IMR-90 (cell line): Measurements from ENCODE around the gene KLHL4. TPM values are rescaled to one million over a fixed set of nuclear protein-coding genes. Genes with fewer than 3 reads are reported as not detected.

Experiments used
- ATAC-seq: fragments of 200-7000 bp; cut with Tn5 transposase; 2 replicates; pipeline ENCODE4 v1.9.1; 2020; ENCODE audit warnings: low read depth, mild to moderate bottlenecking, moderate library complexity
- BruUV-seq: library from RNA; stranded (reverse); fragments of 400-500 nt; replicated peaks from 2 replicates; lab custom pipeline; 2021; lab: Mats Ljungman, UMichigan
- CTCF ChIA-PET: fragments of 300-600 bp; formaldehyde crosslinking; extraction: SDS; loops from one replicate; lab custom pipeline; 2021; ENCODE audit warnings: antibody characterized with exemption; lab: Yijun Ruan, JAX
- POLR2A ChIA-PET: fragments of 300-600 bp; sonication (Branson Sonifier 250); formaldehyde crosslinking; loops from one replicate; lab custom pipeline; 2022; ENCODE audit warnings: antibody characterized with exemption; ENCODE audit not compliant: unreplicated experiment; lab: Charles Lee
- DNase-seq: peaks from one replicate; pipeline ENCODE4 v3.0.0; 2013
- H2AFZ ChIP-seq: replicated peaks from 2 replicates; pipeline ENCODE3; 2013; ENCODE audit warnings: low read length, mild to moderate bottlenecking; ENCODE audit not compliant: poor library complexity
- H2AK5ac ChIP-seq: 2 replicates; pipeline ENCODE4 v1.6.1; 2013; ENCODE audit warnings: low read depth, low read length, inconsistent platforms
- H2AK9ac ChIP-seq: replicated peaks from 2 replicates; pipeline ENCODE3; 2013; ENCODE audit warnings: mild to moderate bottlenecking, low read depth, low read length, moderate library complexity; ENCODE audit not compliant: poor library complexity
- H2BK120ac ChIP-seq: 2 replicates; pipeline ENCODE4 v1.6.1; 2013; ENCODE audit warnings: low read depth, low read length, inconsistent platforms
- H2BK15ac ChIP-seq: 3 replicates; pipeline ENCODE4 v1.6.1; 2013; ENCODE audit warnings: low read depth, low read length, inconsistent platforms
- H2BK20ac ChIP-seq: 2 replicates; pipeline ENCODE4 v1.6.1; 2013; ENCODE audit warnings: low read depth, mild to moderate bottlenecking, inconsistent platforms, low read length, moderate library complexity
- H2BK5ac ChIP-seq: 2 replicates; pipeline ENCODE4 v1.6.1; 2013; ENCODE audit warnings: mild to moderate bottlenecking, low read depth, low read length, inconsistent platforms; ENCODE audit not compliant: poor library complexity, severe bottlenecking
- H3K14ac ChIP-seq: replicated peaks from 2 replicates; pipeline ENCODE4 v1.6.1; 2013; ENCODE audit warnings: low read depth, low read length, inconsistent platforms
- H3K18ac ChIP-seq: 2 replicates; pipeline ENCODE4 v1.6.1; 2013; ENCODE audit warnings: low read depth, low read length, control low read depth
- H3K23ac ChIP-seq: 2 replicates; pipeline ENCODE4 v1.6.1; 2013; ENCODE audit warnings: low read depth, low read length, inconsistent platforms
- H3K27ac ChIP-seq: 2 replicates; pipeline ENCODE4 v1.5.1; 2013; ENCODE audit warnings: mild to moderate bottlenecking, control low read depth, low read length; ENCODE audit not compliant: insufficient read depth
- H3K27me3 ChIP-seq: 2 replicates; pipeline ENCODE4 v1.6.1; 2013; ENCODE audit warnings: low read length; ENCODE audit not compliant: control insufficient read depth, insufficient read depth
- H3K36me3 ChIP-seq: 2 replicates; pipeline ENCODE4 v1.6.1; 2013; ENCODE audit warnings: low read length, mixed read lengths; ENCODE audit not compliant: control insufficient read depth, insufficient read depth
- H3K4ac ChIP-seq: 2 replicates; pipeline ENCODE4 v1.6.1; 2013; ENCODE audit warnings: low read depth, low read length, inconsistent platforms
- H3K4me1 ChIP-seq: 2 replicates; pipeline ENCODE4 v1.6.1; 2013; ENCODE audit warnings: low read length, mixed read lengths; ENCODE audit not compliant: control insufficient read depth, insufficient read depth
- H3K4me2 ChIP-seq: 2 replicates; pipeline ENCODE4 v1.6.1; 2013; ENCODE audit warnings: low read depth, mild to moderate bottlenecking, control low read depth, low read length, moderate library complexity
- H3K4me3 ChIP-seq: 2 replicates; pipeline ENCODE4 v1.5.1; 2013; ENCODE audit warnings: low read depth, mild to moderate bottlenecking, control low read depth, low read length, moderate library complexity; ENCODE audit not compliant: insufficient read depth
- H3K56ac ChIP-seq: 2 replicates; pipeline ENCODE4 v1.6.1; 2013; ENCODE audit warnings: low read length, inconsistent platforms; ENCODE audit not compliant: insufficient read depth; ENCODE audit errors: extremely low read depth
- H3K79me1 ChIP-seq, 2 experiments: 2 replicates each; pipeline ENCODE4 v1.6.1; 2013; ENCODE audit warnings: low read length in 2 of 2, inconsistent platforms in 1 of 2, low read depth in 1 of 2
- H3K9ac ChIP-seq: 2 replicates; pipeline ENCODE4 v1.6.1; 2013; ENCODE audit warnings: low read depth, low read length, control low read depth
- H3K9me1 ChIP-seq: 2 replicates; pipeline ENCODE4 v1.6.1; 2013; ENCODE audit warnings: low read length, inconsistent platforms; ENCODE audit not compliant: insufficient read depth
- H3K9me3 ChIP-seq: 2 replicates; pipeline ENCODE4 v1.6.1; 2013; ENCODE audit warnings: low read length; ENCODE audit not compliant: control insufficient read depth, insufficient read depth
- H4K20me1 ChIP-seq: 2 replicates; pipeline ENCODE4 v1.6.1; 2013; ENCODE audit warnings: low read length, inconsistent platforms; ENCODE audit not compliant: insufficient read depth
- H4K5ac ChIP-seq: 2 replicates; pipeline ENCODE4 v1.6.1; 2013; ENCODE audit warnings: mild to moderate bottlenecking, low read depth, low read length, control low read depth
- H4K8ac ChIP-seq, 2 experiments: 2 replicates each; pipeline ENCODE4 v1.6.1; 2013; ENCODE audit warnings: low read depth in 2 of 2, low read length in 2 of 2, control low read depth in 1 of 2, inconsistent platforms in 1 of 2
- H4K91ac ChIP-seq: 2 replicates; pipeline ENCODE4 v1.6.1; 2013; ENCODE audit warnings: low read depth, low read length, inconsistent platforms; ENCODE audit not compliant: insufficient read depth
- BHLHE40 ChIP-seq: fragments of 150-350 bp; IDR thresholded peaks from 2 replicates; pipeline ENCODE4 v1.6.1; 2016; ENCODE audit warnings: mild to moderate bottlenecking, low read depth, low read length
- CHD1 ChIP-seq: IDR thresholded peaks from 2 replicates; pipeline ENCODE4 v1.6.1; 2012; ENCODE audit warnings: low read depth, low read length, improper control_type of control experiment
- CTCF ChIP-seq: conservative IDR thresholded peaks from 2 replicates; pipeline ENCODE4 v1.5.1; 2012; ENCODE audit warnings: mild to moderate bottlenecking, low read depth, low read length, improper control_type of control experiment
- MAFK ChIP-seq: IDR thresholded peaks from 2 replicates; pipeline ENCODE4 v1.6.1; 2012; ENCODE audit warnings: low read depth, low read length, improper control_type of control experiment
- MAZ ChIP-seq: IDR thresholded peaks from 2 replicates; pipeline ENCODE4 v1.6.1; 2012; ENCODE audit warnings: low read depth, mild to moderate bottlenecking, low read length, improper control_type of control experiment, moderate library complexity, borderline replicate concordance
- POLR2A ChIP-seq: IDR thresholded peaks from 2 replicates; pipeline ENCODE4 v1.6.1; 2012; ENCODE audit warnings: mild to moderate bottlenecking, low read depth, low read length
- RAD21 ChIP-seq: IDR thresholded peaks from 2 replicates; pipeline ENCODE4 v1.6.1; 2012; ENCODE audit warnings: low read length, improper control_type of control experiment
- RFX5 ChIP-seq: IDR thresholded peaks from 2 replicates; pipeline ENCODE4 v1.8.0; 2012; ENCODE audit warnings: low read depth, mild to moderate bottlenecking, low read length, moderate library complexity
- SMC3 ChIP-seq: fragments of 150-350 bp; IDR thresholded peaks from 2 replicates; pipeline ENCODE4 v1.6.1; 2016; ENCODE audit warnings: low read depth, mild to moderate bottlenecking, antibody characterized with exemption, low read length, moderate library complexity
- WGBS, 2 experiments: methylation state at CpG; one replicate each; pipeline versions ENCODE4 v1.1.5 to v1.1.7; 2013; ENCODE audit warnings: missing lambda C conversion rate in 2 of 2; ENCODE audit not compliant: insufficient read length in 1 of 2; ENCODE audit errors: extremely low coverage in 2 of 2; 5-methylcytosine and 5-hydroxymethylcytosine counted together
- dilution Hi-C: fragments of 300-500 bp; cut with HindIII; formaldehyde crosslinking; loops from one replicate; pipeline ENCODE4 v1.14.3; 2018; ENCODE audit warnings: low sequenced_read_pairs; ENCODE audit not compliant: unreplicated experiment
- in situ Hi-C: fragments of 300-500 bp; cut with MboI; formaldehyde crosslinking; loops from 3 replicates; pipeline ENCODE4 v1.14.3; 2019; ENCODE audit warnings: low sequenced_read_pairs, inconsistent platforms, mixed read lengths
- intact Hi-C: fragments of 100-400 bp; cut with micrococcal nuclease; formaldehyde crosslinking; loops from 2 replicates; pipeline ENCODE4 v1.10.0; 2022
- polyA plus RNA-seq, 3 experiments: library from polyadenylated mRNA; depleted of rRNA; stranded (reverse); fragments of >200 nt; gene quantifications; 2 replicates each; pipeline ENCODE4 v1.2.3, GENCODE V29; 2012; ENCODE audit warnings: low replicate concordance in 1 of 3
- total RNA-seq: library from RNA; depleted of rRNA; stranded (reverse); fragments of >200 nt; gene quantifications from 2 replicates; pipeline ENCODE4 v1.2.3, GENCODE V29; 2012

KLHL4 gene
- total and polyA plus RNA-seq, 2 of the 4 experiments (the other 2 are of a cell fraction), result 0.50 to 1.4 TPM

GRCh38 chrX:87679849-87680248 is 162.2 kb downstream of the KLHL4 start:
- ChIA-PET POLR2A (no interaction called here), CTCF (no interaction called here)
- Histone ChIP-seq H3K79me1 (no peaks in the 10 kb centered on the region), H2BK120ac (no peak overlapping the region), H3K4me1 (no peaks in the 10 kb centered on the region), H2AK5ac (no peak overlapping the region), H3K23ac (no peak overlapping the region), H3K27ac (no peak overlapping the region), H3K14ac (no peak overlapping the region), H2BK15ac (no peak overlapping the region), H3K9me3 (no peaks in the 10 kb centered on the region), H3K36me3 (no peaks in the 10 kb centered on the region), H4K91ac (no peak overlapping the region), H3K27me3 (no peaks in the 10 kb centered on the region; the same call in 1 of the 2 replicates), H2AK9ac (no peak overlapping the region), H3K18ac (no peak overlapping the region), H2BK20ac (no peak overlapping the region), H3K56ac (no peak overlapping the region), H3K4me3 (no peak overlapping the region), H4K5ac (no peak overlapping the region), H4K8ac (no peak overlapping the region), H4K20me1 (no peaks in the 10 kb centered on the region), H3K9ac (no peak overlapping the region), H3K4me2 (no peak overlapping the region), H2BK5ac (no peak overlapping the region), H2AFZ (no peak overlapping the region), H3K4ac (no peak overlapping the region), H3K9me1 (no peaks in the 10 kb centered on the region)
- intact Hi-C loops (no loop called here), in situ Hi-C loops (no loop called here), dilution Hi-C loops (no loop called here)
- no TSS peak for BruUV-seq
- DNase-seq (no peak), ATAC-seq (no peak)
- TF ChIP-seq RFX5, result no peak
- no peak for TF ChIP-seq SMC3
- no peak for TF ChIP-seq CHD1
- TF ChIP-seq BHLHE40, result no peak
- TF ChIP-seq MAZ, result no peak
- TF ChIP-seq MAFK, result no peak
- TF ChIP-seq RAD21, result no peak
- no peak for TF ChIP-seq POLR2A
- no peak for TF ChIP-seq CTCF
- no CpG with 5 or more reads among the region's 1 CpG for WGBS, 2 experiments
